Measurements from ENCODE around the gene ARF3. TPM values are rescaled to one million over a fixed set of nuclear protein-coding genes. Genes with fewer than 3 reads are reported as not detected.

Gene ARF3
- total RNA-seq, 1 experiment from 2014 or later: 263 TPM

DNA sequence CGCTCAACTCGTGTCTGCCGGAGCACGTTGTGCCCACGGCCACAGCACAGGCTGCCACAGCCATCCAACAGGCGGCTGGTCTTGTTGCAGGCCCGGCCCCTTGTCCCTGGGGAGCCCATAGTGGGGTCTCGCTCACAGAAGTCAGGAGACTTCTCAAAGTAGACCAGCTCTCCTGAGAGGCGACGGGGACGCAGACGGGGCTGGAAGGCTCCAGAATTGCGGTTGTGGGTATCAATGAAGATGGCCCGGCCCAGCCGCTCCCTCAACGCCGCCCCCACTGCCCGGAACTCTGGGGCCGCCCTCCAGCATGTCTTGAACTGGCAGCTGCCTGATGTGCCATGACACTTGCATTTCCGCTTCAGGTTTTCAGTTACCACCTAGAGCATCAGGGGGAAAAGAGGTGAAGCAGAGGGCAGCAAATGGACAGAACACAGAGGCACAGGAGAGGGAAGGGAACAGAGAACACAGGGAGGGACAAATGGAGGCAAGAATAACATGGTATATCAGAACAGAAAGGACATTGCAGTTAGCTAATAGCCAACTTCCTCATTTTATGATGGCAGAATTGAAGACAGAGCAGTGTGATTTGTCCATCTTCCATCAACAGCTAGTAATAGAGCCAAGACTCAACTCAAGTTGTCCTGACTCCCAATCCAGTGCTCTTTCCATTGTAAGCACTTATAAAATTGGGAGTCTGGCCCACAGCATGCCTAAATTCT lies 9.0 kb upstream of the ARF3 start:
- no peak overlapping the region for H2BK12ac ChIP-seq (ENCODE audit: insufficient read length, low read depth, low read length)
- H2AK5ac ChIP-seq (ENCODE audit: insufficient read length, low read length): no peak overlapping the region
- H3K4ac ChIP-seq (ENCODE audit: low read depth, low read length): no peak overlapping the region
- H3T11ph ChIP-seq (ENCODE audit: low read length): no peak overlapping the region
- H3K23ac ChIP-seq (ENCODE audit: insufficient read length, low read depth, low read length): no peak overlapping the region
- peaks cover 11% of the 10 kb centered on the region for H3K4me1 ChIP-seq (ENCODE audit: insufficient read depth, low read length)
- no peak overlapping the region for H2AFZ ChIP-seq (ENCODE audit: low read length)
- whole genome bisulfite sequencing (ENCODE audit: extremely low coverage, insufficient read length, low lambda C conversion rate): no CpG with 5 or more reads among the region's 20 CpGs
- no peak overlapping the region for H4K8ac ChIP-seq (replicated peaks; ENCODE audit: insufficient read length, low read depth, low read length)
- Mint-ChIP-seq H3K4me1 (peaks cover 57 to 58% of the 10 kb centered on the region in 2 experiments), H3K27me3 (ENCODE audit: low read depth) (peaks cover 46% of the 10 kb centered on the region), H3K4me3 (no peak overlapping the region), H3K9me3 (peaks cover 0 to 2% of the 10 kb centered on the region in 2 experiments; a peak in 2 of 5 replicates), H3K36me3 (ENCODE audit: insufficient read depth in 1 of 3, low read depth in 3 of 3) (no peaks in the 10 kb centered on the region; a peak in 1 of 7 replicates), H3K27ac (no peak overlapping the region)
- no peaks in the 10 kb centered on the region for H4K20me1 ChIP-seq (ENCODE audit: control insufficient read depth, insufficient read depth, insufficient read length)
- H4K91ac ChIP-seq (ENCODE audit: insufficient read length, low read depth, low read length): no peak overlapping the region
- peaks cover 37% of the 10 kb centered on the region for H3K27me3 ChIP-seq (ENCODE audit: insufficient read depth, low read length)
- H3K9ac ChIP-seq (ENCODE audit: extremely low read depth, insufficient read length, low read length): no peak overlapping the region
- H3K56ac ChIP-seq (ENCODE audit: insufficient read length, low read depth, low read length): no peak overlapping the region
- H2BK5ac ChIP-seq (ENCODE audit: insufficient read length, low read length): no peak overlapping the region
- no peaks in the 10 kb centered on the region for H3K79me2 ChIP-seq (ENCODE audit: insufficient read depth, low read length)
- H3K23me2 ChIP-seq (ENCODE audit: insufficient read length, low read depth, low read length, poor library complexity, severe bottlenecking): peaks cover 7% of the 10 kb centered on the region
- TF ChIP-seq, protein P1, sequence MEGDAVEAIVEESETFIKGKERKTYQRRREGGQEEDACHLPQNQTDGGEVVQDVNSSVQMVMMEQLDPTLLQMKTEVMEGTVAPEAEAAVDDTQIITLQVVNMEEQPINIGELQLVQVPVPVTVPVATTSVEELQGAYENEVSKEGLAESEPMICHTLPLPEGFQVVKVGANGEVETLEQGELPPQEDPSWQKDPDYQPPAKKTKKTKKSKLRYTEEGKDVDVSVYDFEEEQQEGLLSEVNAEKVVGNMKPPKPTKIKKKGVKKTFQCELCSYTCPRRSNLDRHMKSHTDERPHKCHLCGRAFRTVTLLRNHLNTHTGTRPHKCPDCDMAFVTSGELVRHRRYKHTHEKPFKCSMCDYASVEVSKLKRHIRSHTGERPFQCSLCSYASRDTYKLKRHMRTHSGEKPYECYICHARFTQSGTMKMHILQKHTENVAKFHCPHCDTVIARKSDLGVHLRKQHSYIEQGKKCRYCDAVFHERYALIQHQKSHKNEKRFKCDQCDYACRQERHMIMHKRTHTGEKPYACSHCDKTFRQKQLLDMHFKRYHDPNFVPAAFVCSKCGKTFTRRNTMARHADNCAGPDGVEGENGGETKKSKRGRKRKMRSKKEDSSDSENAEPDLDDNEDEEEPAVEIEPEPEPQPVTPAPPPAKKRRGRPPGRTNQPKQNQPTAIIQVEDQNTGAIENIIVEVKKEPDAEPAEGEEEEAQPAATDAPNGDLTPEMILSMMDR (conservative IDR thresholded peaks at IDR 0.05): no peak
- no peaks in the 10 kb centered on the region for H3K9me3 ChIP-seq (ENCODE audit: control insufficient read depth, low read depth, low read length)
- no peak overlapping the region for H2BK15ac ChIP-seq (ENCODE audit: low read depth, low read length)
- H2BK120ac ChIP-seq (ENCODE audit: low read depth, low read length, poor library complexity, severe bottlenecking): no peak overlapping the region
- no peak overlapping the region for H2BK20ac ChIP-seq (ENCODE audit: low read depth, low read length, poor library complexity, severe bottlenecking)
- peak; percentile 52 for DNase-seq
- H3K18ac ChIP-seq (ENCODE audit: insufficient read length, low read depth, low read length): no peak overlapping the region
- no peak overlapping the region for H3K14ac ChIP-seq (ENCODE audit: insufficient read depth, low read length)
- H3K27ac ChIP-seq (ENCODE audit: insufficient read length, low read depth, low read length): no peak overlapping the region
- no peaks in the 10 kb centered on the region for H3K79me1 ChIP-seq (ENCODE audit: insufficient read depth, low read depth, low read length, poor library complexity, severe bottlenecking)
- H3K4me2 ChIP-seq (ENCODE audit: insufficient read depth, insufficient read length, low read length): peak overlapping the region; percentile 4
- H4K5ac ChIP-seq (ENCODE audit: insufficient read length, low read depth, low read length): no peak overlapping the region
